Measurements from ENCODE around the gene CAMTA1. TPM values are rescaled to one million over a fixed set of nuclear protein-coding genes. Genes with fewer than 3 reads are reported as not detected.

CAMTA1 gene
- total RNA-seq, 6 donors from 2014 or later: 38.8 to 74.0 (median 46.1) TPM

DNA sequence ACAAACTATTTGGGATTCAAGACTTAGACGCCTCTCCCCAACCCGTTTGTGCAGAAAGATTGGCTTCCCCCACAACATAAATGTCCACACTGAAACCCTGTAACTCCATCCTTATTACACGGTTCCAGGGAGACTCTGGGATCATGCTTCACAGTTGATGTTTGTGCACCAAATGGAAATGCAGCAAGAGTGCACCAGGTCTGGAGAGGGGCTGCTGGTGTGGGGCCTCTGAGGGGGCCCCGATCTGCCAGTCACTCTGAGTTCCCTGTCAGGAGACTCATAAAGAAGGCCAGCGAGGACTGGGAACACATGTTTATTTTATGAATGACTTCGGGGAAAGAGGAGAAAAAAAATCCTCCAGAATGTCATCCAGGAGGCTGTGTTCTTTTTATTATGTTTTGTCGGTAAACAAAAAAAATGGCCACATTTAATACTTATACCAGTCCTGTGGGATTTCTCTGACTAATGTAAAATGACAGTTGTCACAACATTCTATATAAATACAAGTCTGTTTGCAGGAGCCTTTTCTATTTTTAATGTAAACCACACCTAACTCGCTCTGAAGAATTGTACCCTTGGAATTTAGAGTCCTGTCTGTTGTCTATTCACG is 546.8 kb downstream of the CAMTA1 start:
- Histone ChIP-seq H3K27me3 (no peaks in the 10 kb centered on the region), H3K4me1 (peaks cover 0 to 3% (median 0%) of the 10 kb centered on the region in 4 donors), H3K4me3 (no peak overlapping the region), H3K27ac (no peak overlapping the region), H3K36me3 (no peaks in the 10 kb centered on the region), H3K9me3 (peaks cover 0 to 4% (median 0%) of the 10 kb centered on the region in 4 donors)
- WGBS, 2 donors: 65 to 66% methylated on average over 9 of the region's 9 CpGs
- ATAC-seq (ENCODE audit: low FRiP score in 2 of 2) (no peak), DNase-seq (no peak)
- no peak for TF ChIP-seq POLR2AphosphoS5 (IDR thresholded peaks at IDR 0.05)
- no peak for TF ChIP-seq POLR2A (IDR thresholded peaks at IDR 0.05)
- no peak for TF ChIP-seq EP300 (IDR thresholded peaks at IDR 0.05)
- TF ChIP-seq, protein P1, sequence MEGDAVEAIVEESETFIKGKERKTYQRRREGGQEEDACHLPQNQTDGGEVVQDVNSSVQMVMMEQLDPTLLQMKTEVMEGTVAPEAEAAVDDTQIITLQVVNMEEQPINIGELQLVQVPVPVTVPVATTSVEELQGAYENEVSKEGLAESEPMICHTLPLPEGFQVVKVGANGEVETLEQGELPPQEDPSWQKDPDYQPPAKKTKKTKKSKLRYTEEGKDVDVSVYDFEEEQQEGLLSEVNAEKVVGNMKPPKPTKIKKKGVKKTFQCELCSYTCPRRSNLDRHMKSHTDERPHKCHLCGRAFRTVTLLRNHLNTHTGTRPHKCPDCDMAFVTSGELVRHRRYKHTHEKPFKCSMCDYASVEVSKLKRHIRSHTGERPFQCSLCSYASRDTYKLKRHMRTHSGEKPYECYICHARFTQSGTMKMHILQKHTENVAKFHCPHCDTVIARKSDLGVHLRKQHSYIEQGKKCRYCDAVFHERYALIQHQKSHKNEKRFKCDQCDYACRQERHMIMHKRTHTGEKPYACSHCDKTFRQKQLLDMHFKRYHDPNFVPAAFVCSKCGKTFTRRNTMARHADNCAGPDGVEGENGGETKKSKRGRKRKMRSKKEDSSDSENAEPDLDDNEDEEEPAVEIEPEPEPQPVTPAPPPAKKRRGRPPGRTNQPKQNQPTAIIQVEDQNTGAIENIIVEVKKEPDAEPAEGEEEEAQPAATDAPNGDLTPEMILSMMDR (IDR thresholded peaks at IDR 0.05): no peak

DNA sequence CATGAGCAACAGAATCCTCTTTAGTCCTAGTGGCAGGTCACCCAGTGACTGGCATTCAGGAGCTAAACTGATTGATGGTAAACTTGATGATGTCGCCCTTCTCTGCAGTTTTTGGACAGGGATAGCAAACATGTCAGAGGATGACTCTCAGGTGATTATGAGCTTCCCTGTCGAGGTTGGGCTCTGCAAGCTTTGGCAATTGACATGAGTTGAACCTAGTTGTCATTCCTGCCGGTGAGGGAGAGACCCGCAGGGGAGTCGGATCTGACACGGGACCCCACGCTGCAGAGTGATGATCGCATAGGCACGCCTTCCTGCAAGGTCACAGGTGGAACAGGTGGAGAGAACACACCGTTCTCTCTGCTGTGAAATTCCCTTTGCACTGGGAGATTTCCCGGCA is 547.8 kb downstream of the CAMTA1 start:
- no peak overlapping the region for H3K4me3 ChIP-seq
- TF ChIP-seq POLR2AphosphoS5 (IDR thresholded peaks at IDR 0.05) (no peak), EP300 (IDR thresholded peaks at IDR 0.05) (no peak), POLR2A (IDR thresholded peaks at IDR 0.05) (no peak)
- TF ChIP-seq, protein P1 (IDR thresholded peaks at IDR 0.05): no peak
- peaks cover 0 to 3% (median 0%) of the 10 kb centered on the region in 4 donors for H3K4me1 ChIP-seq
- ATAC-seq (ENCODE audit: low FRiP score in 2 of 2) (no peak), DNase-seq (no peak)
- peaks cover 0 to 1% (median 0%) of the 10 kb centered on the region in 4 donors for H3K9me3 ChIP-seq
- H3K27ac ChIP-seq: no peak overlapping the region
- WGBS, 2 donors: 85 to 88% methylated on average over 11 of the region's 11 CpGs
- H3K36me3 ChIP-seq: no peaks in the 10 kb centered on the region
- no peaks in the 10 kb centered on the region for H3K27me3 ChIP-seq

DNA sequence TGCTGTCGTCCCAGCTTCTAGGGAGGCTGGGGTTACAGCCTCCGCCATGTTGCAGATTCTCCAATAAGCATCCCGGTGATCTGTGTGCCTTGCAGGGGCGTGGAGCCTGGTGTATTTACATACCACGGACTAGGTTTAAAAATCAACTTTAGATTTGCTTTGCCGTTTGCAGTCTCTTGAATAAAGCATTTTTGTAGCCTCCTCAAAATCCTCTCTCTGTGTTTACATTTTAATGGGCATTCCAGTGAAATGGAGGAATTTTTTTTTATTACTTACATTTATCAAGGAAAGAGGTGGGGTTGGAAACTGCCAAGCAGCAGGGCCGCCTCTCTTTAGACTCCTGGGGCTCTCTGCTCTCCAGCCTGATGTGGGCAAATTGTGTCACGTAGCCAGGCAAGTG is 548.4 kb downstream of the CAMTA1 start:
- H3K4me1 ChIP-seq: peaks cover 0 to 3% (median 0%) of the 10 kb centered on the region in 4 donors
- TF ChIP-seq EP300 (IDR thresholded peaks at IDR 0.05) (no peak), POLR2A (IDR thresholded peaks at IDR 0.05) (no peak), POLR2AphosphoS5 (IDR thresholded peaks at IDR 0.05) (no peak)
- TF ChIP-seq, protein P1 (IDR thresholded peaks at IDR 0.05): no peak
- no peak overlapping the region for H3K27ac ChIP-seq
- WGBS, 2 donors: 54 to 62% methylated on average over 8 of the region's 8 CpGs
- H3K27me3 ChIP-seq: no peaks in the 10 kb centered on the region
- no peak for ATAC-seq (ENCODE audit: low FRiP score in 2 of 2)
- no peak for DNase-seq
- no peaks in the 10 kb centered on the region for H3K9me3 ChIP-seq
- H3K4me3 ChIP-seq: no peak overlapping the region
- H3K36me3 ChIP-seq: no peaks in the 10 kb centered on the region

DNA sequence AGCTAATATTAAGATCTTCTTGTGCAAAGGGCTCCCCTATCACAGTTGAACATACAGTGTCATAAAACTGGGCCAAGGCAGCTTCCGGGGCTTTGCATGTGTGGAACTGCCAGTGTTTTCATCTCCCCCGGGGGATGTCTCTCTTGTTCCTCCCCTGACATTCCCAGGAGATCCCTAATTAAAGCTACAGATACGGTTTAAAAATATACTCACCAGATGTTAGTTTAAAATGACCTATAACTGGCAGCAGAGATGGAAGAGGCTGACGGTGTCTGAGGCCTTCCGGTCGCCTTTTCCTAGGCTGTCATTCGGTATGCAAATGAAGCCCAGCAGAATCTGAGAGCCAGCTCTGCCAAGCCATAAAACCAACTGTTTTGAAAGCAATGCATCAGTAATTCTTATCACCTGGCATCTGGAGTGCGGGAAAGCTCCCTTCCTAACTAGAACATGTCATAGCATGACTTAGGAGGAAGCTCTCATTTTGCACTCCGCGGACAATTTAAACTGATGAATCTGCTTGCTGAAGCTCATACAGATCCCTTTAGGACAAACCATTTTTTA is 549.3 kb downstream of the CAMTA1 start:
- H3K27ac ChIP-seq: no peak overlapping the region
- TF ChIP-seq, protein P1 (IDR thresholded peaks at IDR 0.05): no peak
- no peak for TF ChIP-seq POLR2AphosphoS5 (IDR thresholded peaks at IDR 0.05)
- no peak for TF ChIP-seq POLR2A (IDR thresholded peaks at IDR 0.05)
- no peak for TF ChIP-seq EP300 (IDR thresholded peaks at IDR 0.05)
- H3K9me3 ChIP-seq: no peaks in the 10 kb centered on the region
- ATAC-seq (ENCODE audit: low FRiP score in 2 of 2) (no peak), DNase-seq (peak in 1 of 2 donors; percentile 1)
- H3K27me3 ChIP-seq: no peaks in the 10 kb centered on the region
- H3K4me1 ChIP-seq: peaks cover 0 to 3% (median 0%) of the 10 kb centered on the region in 4 donors
- 53 to 55% methylated on average over 10 of the region's 10 CpGs for WGBS, 2 donors
- no peaks in the 10 kb centered on the region for H3K36me3 ChIP-seq
- no peak overlapping the region for H3K4me3 ChIP-seq

Data from upper lobe of left lung (tissue), 6 donors.